ENCODE data around the gene AHI1. TPM values are rescaled to one million over a fixed set of nuclear protein-coding genes. Genes with fewer than 3 reads are reported as not detected.

The AHI1 gene
- total RNA-seq, 1 experiment from 2014 or later, result 11.3 TPM

GRCh38 chr6:135331002-135331401 lies 166.5 kb downstream of the AHI1 start:
- TF ChIP-seq CTCF (IDR thresholded peaks at IDR 0.05; ENCODE audit: insufficient read depth in 1 of 2, low read depth in 1 of 2, low read length in 1 of 2, severe bottlenecking in 1 of 2, unreplicated experiment in 1 of 2), result no peak
- no peak for DNase-seq
- intact Hi-C loops (cut with micrococcal nuclease; ENCODE audit: unreplicated experiment), result no loop called here
- H3K36me3 ChIP-seq (ENCODE audit: control insufficient read depth, insufficient read depth, low read length), result no peaks in the 10 kb centered on the region
- Mint-ChIP-seq H3K4me1 (ENCODE audit: low read depth, unreplicated experiment) (no peaks in the 10 kb centered on the region), H3K36me3 (ENCODE audit: insufficient read depth, unreplicated experiment) (no peaks in the 10 kb centered on the region), H3K4me3 (ENCODE audit: unreplicated experiment) (no peak overlapping the region), H3K27ac (ENCODE audit: unreplicated experiment) (no peak overlapping the region), H3K27me3 (ENCODE audit: insufficient read depth, unreplicated experiment) (no peaks in the 10 kb centered on the region), H3K9me3 (ENCODE audit: unreplicated experiment) (peaks cover 6% of the 10 kb centered on the region)
- H3K9me3 ChIP-seq, result no peaks in the 10 kb centered on the region
- H3K4me3 ChIP-seq (ENCODE audit: low read depth, low read length), result no peak overlapping the region
- BruUV-seq (replicated peaks), result no TSS peak
- ChIA-PET POLR2A (no interaction called here), CTCF (no interaction called here)
- no peaks in the 10 kb centered on the region for H3K27me3 ChIP-seq (replicated peaks; ENCODE audit: control insufficient read depth, insufficient read depth, low read length)
- H3K4me1 ChIP-seq, result no peaks in the 10 kb centered on the region

- Mint-ChIP-seq H3K4me3 (ENCODE audit: unreplicated experiment) (no peak overlapping the region), H3K4me1 (ENCODE audit: low read depth, unreplicated experiment) (no peaks in the 10 kb centered on the region), H3K27ac (ENCODE audit: unreplicated experiment) (no peak overlapping the region), H3K27me3 (ENCODE audit: insufficient read depth, unreplicated experiment) (no peaks in the 10 kb centered on the region), H3K36me3 (ENCODE audit: insufficient read depth, unreplicated experiment) (no peaks in the 10 kb centered on the region), H3K9me3 (ENCODE audit: unreplicated experiment) (peaks cover 6% of the 10 kb centered on the region)
- Histone ChIP-seq H3K36me3 (ENCODE audit: control insufficient read depth, insufficient read depth, low read length) (no peaks in the 10 kb centered on the region), H3K9me3 (no peaks in the 10 kb centered on the region), H3K4me1 (no peaks in the 10 kb centered on the region), H3K27me3 (replicated peaks; ENCODE audit: control insufficient read depth, insufficient read depth, low read length) (no peaks in the 10 kb centered on the region), H3K4me3 (ENCODE audit: low read depth, low read length) (no peak overlapping the region)
- ChIA-PET CTCF (no interaction called here), POLR2A (no interaction called here)
- TF ChIP-seq CTCF (IDR thresholded peaks at IDR 0.05; ENCODE audit: insufficient read depth in 1 of 2, low read depth in 1 of 2, low read length in 1 of 2, severe bottlenecking in 1 of 2, unreplicated experiment in 1 of 2), result no peak
- DNase-seq, result no peak
- intact Hi-C loops (cut with micrococcal nuclease; ENCODE audit: unreplicated experiment), result no loop called here
- no TSS peak for BruUV-seq (replicated peaks)
Measured at GRCh38 chr6:135329851-135330803, 167.4 kb downstream of the AHI1 start.

DNA sequence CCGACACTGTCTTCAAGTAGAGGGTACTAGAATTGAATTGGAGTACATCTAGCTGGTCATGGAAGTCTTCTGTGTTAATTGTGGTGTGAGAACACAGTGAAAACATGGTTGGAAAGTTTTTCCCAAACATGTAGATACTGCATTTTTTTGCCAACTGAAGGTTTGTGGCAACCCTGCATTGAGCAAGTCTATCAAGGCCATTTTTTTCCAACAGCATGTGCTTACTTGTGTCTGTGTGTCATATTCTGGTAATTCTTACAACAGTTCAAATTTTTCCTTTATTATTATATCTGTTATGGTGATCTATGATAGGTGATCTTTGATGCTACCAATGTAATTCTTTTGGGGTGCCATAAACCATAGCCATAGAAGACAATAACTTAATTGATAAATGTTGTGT lies 169.4 kb downstream of the AHI1 start:
- no peaks in the 10 kb centered on the region for H3K9me3 ChIP-seq
- Mint-ChIP-seq H3K4me3 (ENCODE audit: unreplicated experiment) (no peak overlapping the region), H3K27ac (ENCODE audit: unreplicated experiment) (no peak overlapping the region), H3K36me3 (ENCODE audit: insufficient read depth, unreplicated experiment) (no peaks in the 10 kb centered on the region), H3K4me1 (ENCODE audit: low read depth, unreplicated experiment) (no peaks in the 10 kb centered on the region), H3K27me3 (ENCODE audit: insufficient read depth, unreplicated experiment) (no peaks in the 10 kb centered on the region), H3K9me3 (ENCODE audit: unreplicated experiment) (peaks cover 6% of the 10 kb centered on the region)
- no peak overlapping the region for H3K4me3 ChIP-seq (ENCODE audit: low read depth, low read length)
- H3K27me3 ChIP-seq (replicated peaks; ENCODE audit: control insufficient read depth, insufficient read depth, low read length), result no peaks in the 10 kb centered on the region
- ChIA-PET CTCF (no interaction called here), POLR2A (no interaction called here)
- DNase-seq, result no peak
- H3K4me1 ChIP-seq, result no peaks in the 10 kb centered on the region
- no TSS peak for BruUV-seq (replicated peaks)
- no peaks in the 10 kb centered on the region for H3K36me3 ChIP-seq (ENCODE audit: control insufficient read depth, insufficient read depth, low read length)
- intact Hi-C loops (cut with micrococcal nuclease; ENCODE audit: unreplicated experiment), result no loop called here
- TF ChIP-seq CTCF (IDR thresholded peaks at IDR 0.05; ENCODE audit: insufficient read depth in 1 of 2, low read depth in 1 of 2, low read length in 1 of 2, severe bottlenecking in 1 of 2, unreplicated experiment in 1 of 2), result no peak

Data from Caco-2 (cell line).